Erythroblast (primary cell): ENCODE measurements around the gene THAP3.

Source experiments
- DNase-seq, 2 experiments: peaks; one replicate each; lab custom pipeline; 2025; lab: John Stamatoyannopoulos, UW
- GATA1 ChIP-seq: IDR thresholded peaks from 2 replicates; pipeline ENCODE4 v1.6.1; 2011; ENCODE audit warnings: low read depth, mild to moderate bottlenecking, control low read depth, low read length, moderate library complexity
- POLR2A ChIP-seq: IDR thresholded peaks from 2 replicates; pipeline ENCODE4 v1.6.1; 2011; ENCODE audit warnings: mild to moderate bottlenecking, low read length

The THAP3 gene

DNA sequence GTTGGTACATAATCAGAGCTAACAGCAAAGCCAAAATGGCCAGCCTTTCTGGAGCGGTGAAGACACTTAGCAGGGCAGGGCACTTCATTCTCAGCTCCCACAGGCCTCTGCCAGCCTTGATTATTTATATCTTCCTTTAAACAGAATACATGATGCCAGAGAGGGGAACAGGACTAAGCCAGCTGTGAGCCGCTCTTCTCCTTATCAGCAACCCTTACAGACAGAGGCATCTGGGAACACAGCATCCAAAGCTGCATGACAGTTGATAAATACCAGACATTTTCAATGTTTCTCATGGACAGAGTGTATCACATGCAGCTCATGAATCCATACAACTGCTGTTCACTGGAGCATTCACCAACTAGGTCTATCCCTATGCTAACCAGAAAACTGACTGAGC is 47.9 kb downstream of the THAP3 start:
- peak; percentile 91 for TF ChIP-seq GATA1
- TF ChIP-seq POLR2A, result peak; percentile 40
- peak; percentile 93 to 99 for DNase-seq

DNA sequence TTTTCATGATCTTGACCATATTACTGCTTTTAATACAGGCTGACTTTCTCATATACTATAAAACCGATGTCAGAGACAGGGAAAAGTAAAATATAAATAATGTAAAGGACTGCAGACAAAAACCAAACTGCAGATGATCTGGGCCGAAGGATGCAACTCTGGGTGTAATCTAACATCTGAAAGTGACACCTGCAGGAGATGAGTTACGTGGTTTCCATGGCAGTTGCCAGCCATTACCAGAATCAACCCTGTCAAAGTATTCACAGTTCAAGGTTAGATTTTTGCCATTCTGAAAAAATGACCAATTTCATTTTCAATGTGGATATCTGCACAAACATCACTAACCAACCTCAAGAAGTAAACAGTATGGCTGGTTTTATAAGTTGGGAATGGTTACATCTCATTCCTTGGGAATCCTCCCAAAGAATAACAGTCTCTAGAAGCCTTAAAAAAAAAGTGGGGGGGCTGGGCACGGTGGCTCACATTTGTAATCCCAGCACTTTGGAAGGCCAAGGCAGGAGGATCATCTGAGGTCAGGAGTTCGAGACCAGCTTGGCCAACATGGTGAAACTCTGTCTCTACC is 49.2 kb downstream of the THAP3 start:
- no peak for TF ChIP-seq GATA1
- peak in 1 of 2 experiments; percentile 17 for DNase-seq

DNA sequence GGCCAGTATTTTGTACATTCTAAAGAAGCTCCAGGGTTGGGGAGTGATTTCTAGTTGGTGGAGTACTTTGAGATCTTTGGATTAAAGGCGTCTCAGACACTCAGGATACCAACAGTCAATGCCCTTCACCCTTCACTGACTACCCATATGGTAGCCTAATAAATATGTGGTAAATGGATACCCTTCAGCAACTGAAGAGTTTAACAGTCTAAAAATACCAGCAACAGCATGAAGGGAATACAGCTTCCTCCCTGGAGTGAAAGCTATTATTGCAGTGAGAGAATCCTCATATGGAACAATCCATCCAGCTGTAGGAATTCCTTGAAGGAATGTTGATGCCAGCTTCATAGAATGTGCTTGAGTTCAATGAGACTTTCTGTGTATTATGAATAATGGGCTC is 50.1 kb downstream of the THAP3 start:
- TF ChIP-seq POLR2A (no peak), GATA1 (no peak)

DNA sequence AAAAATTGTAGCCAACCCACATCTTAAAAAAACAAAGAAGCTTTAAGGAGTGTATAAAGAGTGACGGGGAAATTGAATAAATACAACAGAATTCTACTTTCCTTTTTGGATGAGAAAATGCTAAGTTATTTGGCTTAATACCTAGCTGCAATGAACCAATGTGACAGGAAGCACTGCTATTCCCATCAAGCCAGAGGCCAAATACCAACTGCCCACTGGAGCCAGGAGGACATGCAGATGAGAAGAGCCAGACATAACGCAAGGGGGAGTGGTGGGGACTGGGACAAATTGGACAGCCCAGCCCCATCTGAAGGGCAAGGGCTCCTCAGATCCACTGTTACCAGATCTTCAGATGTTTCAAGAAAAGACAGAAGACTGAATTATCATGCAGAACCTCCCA is 51.3 kb downstream of the THAP3 start:
- TF ChIP-seq POLR2A (no peak), GATA1 (no peak)
- no peak for DNase-seq

More for the DNA sequence above, 50.1 kb downstream of the THAP3 start:
- no peak for DNase-seq
